NCI-H1417 treated with DMSO at 0.1 percent for 48 hours (cell line): Measurements from ENCODE around the gene CFAP410.

Experiments used
- DNase-seq: peaks from one replicate; lab custom pipeline; 2025; lab: John Stamatoyannopoulos, UW

CFAP410 gene

GRCh38 chr21:44330698-44331097 lies 8.5 kb downstream of the CFAP410 start:
- no peak for DNase-seq

GRCh38 chr21:44329971-44330681 lies 9.1 kb downstream of the CFAP410 start:
- no peak for DNase-seq

GRCh38 chr21:44329086-44329889 lies 9.9 kb downstream of the CFAP410 start:
- no peak for DNase-seq

GRCh38 chr21:44328242-44328895 lies 10.8 kb downstream of the CFAP410 start:
- no peak for DNase-seq

GRCh38 chr21:44327603-44327974 lies 11.6 kb downstream of the CFAP410 start:
- DNase-seq = no peak

GRCh38 chr21:44326716-44327602 lies 12.2 kb downstream of the CFAP410 start:
- no peak for DNase-seq

GRCh38 chr21:44326272-44326647 lies 12.9 kb downstream of the CFAP410 start:
- no peak for DNase-seq

GRCh38 chr21:44325386-44326271 lies 13.6 kb downstream of the CFAP410 start:
- DNase-seq = no peak

- DNase-seq = no peak
Measured at GRCh38 chr21:44324854-44325107, 14.4 kb downstream of the CFAP410 start.

GRCh38 chr21:44324106-44324853 lies 14.9 kb downstream of the CFAP410 start:
- DNase-seq = no peak

- DNase-seq = no peak
Measured at GRCh38 chr21:44323591-44323990, 15.6 kb downstream of the CFAP410 start.

GRCh38 chr21:44322621-44323325 lies 16.4 kb downstream of the CFAP410 start:
- no peak for DNase-seq

- no peak for DNase-seq
Measured at GRCh38 chr21:44321846-44322450, 17.2 kb downstream of the CFAP410 start.

- no peak for DNase-seq
Measured at GRCh38 chr21:44320847-44321246, 18.3 kb downstream of the CFAP410 start.

GRCh38 chr21:44319407-44320065 lies 19.7 kb downstream of the CFAP410 start:
- no peak for DNase-seq

- DNase-seq = no peak
Measured at GRCh38 chr21:44318489-44319285, 20.5 kb downstream of the CFAP410 start.

GRCh38 chr21:44317871-44318270 lies 21.3 kb downstream of the CFAP410 start:
- DNase-seq = no peak

- no peak for DNase-seq
Measured at GRCh38 chr21:44317241-44317782, 21.9 kb downstream of the CFAP410 start.
